H9 (cell line): ENCODE measurements around the gene ANKRD49. TPM values are rescaled to one million over a fixed set of nuclear protein-coding genes. Genes with fewer than 3 reads are reported as not detected.

Experiments
- DNase-seq: peaks from one replicate; pipeline ENCODE4 v3.0.0-alpha.2; 2017
- H2AFZ ChIP-seq: one replicate; pipeline ENCODE4 v1.6.1; 2013; ENCODE audit warnings: mild to moderate bottlenecking, low read length, control low read depth, moderate library complexity
- H2AK5ac ChIP-seq: 2 replicates; pipeline ENCODE4 v1.6.1; 2013; ENCODE audit warnings: low read length, control low read depth, mixed read lengths; ENCODE audit not compliant: insufficient read length
- H2BK120ac ChIP-seq: one replicate; pipeline ENCODE4 v1.6.1; 2013; ENCODE audit warnings: low read depth, mild to moderate bottlenecking, low read length, control low read depth, inconsistent platforms; ENCODE audit not compliant: poor library complexity, severe bottlenecking
- H2BK12ac ChIP-seq: 2 replicates; pipeline ENCODE4 v1.6.1; 2013; ENCODE audit warnings: low read length, control low read depth, mixed read lengths, low read depth; ENCODE audit not compliant: insufficient read length
- H2BK15ac ChIP-seq: 2 replicates; pipeline ENCODE4 v1.6.1; 2013; ENCODE audit warnings: low read depth, low read length, control low read depth
- H2BK20ac ChIP-seq: one replicate; pipeline ENCODE4 v1.6.1; 2013; ENCODE audit warnings: low read depth, mild to moderate bottlenecking, low read length, control low read depth, inconsistent platforms; ENCODE audit not compliant: poor library complexity, severe bottlenecking
- H2BK5ac ChIP-seq: 2 replicates; pipeline ENCODE4 v1.6.1; 2013; ENCODE audit warnings: low read length, control low read depth, mixed read lengths; ENCODE audit not compliant: insufficient read length
- H3K14ac ChIP-seq: 2 replicates; pipeline ENCODE4 v1.6.1; 2013; ENCODE audit warnings: low read length, control low read depth; ENCODE audit not compliant: insufficient read depth
- H3K18ac ChIP-seq: 2 replicates; pipeline ENCODE4 v1.6.1; 2013; ENCODE audit warnings: low read depth, mild to moderate bottlenecking, mixed read lengths, low read length, control low read depth; ENCODE audit not compliant: insufficient read length
- H3K23ac ChIP-seq: 2 replicates; pipeline ENCODE4 v1.6.1; 2013; ENCODE audit warnings: low read length, control low read depth, mixed read lengths, low read depth; ENCODE audit not compliant: insufficient read length
- H3K23me2 ChIP-seq: 2 replicates; pipeline ENCODE4 v1.6.1; 2013; ENCODE audit warnings: low read depth, mild to moderate bottlenecking, mixed read lengths, low read length, control low read depth; ENCODE audit not compliant: insufficient read length, poor library complexity, severe bottlenecking
- H3K27ac ChIP-seq: 2 replicates; pipeline ENCODE4 v1.5.1; 2013; ENCODE audit warnings: low read length, control low read depth, mixed read lengths, low read depth; ENCODE audit not compliant: insufficient read length
- H3K27me3 ChIP-seq: 2 replicates; pipeline ENCODE4 v1.6.1; 2013; ENCODE audit warnings: low read length, control low read depth, inconsistent platforms; ENCODE audit not compliant: insufficient read depth
- H3K4ac ChIP-seq: 2 replicates; pipeline ENCODE4 v1.6.1; 2013; ENCODE audit warnings: low read depth, mild to moderate bottlenecking, control low read depth, inconsistent platforms, low read length, moderate library complexity
- H3K4me1 ChIP-seq: 2 replicates; pipeline ENCODE4 v1.6.1; 2013; ENCODE audit warnings: low read length, control low read depth, inconsistent platforms; ENCODE audit not compliant: insufficient read depth
- H3K4me2 ChIP-seq: 2 replicates; pipeline ENCODE4 v1.6.1; 2013; ENCODE audit warnings: low read length, control low read depth, mixed read lengths; ENCODE audit not compliant: insufficient read length, insufficient read depth
- H3K56ac ChIP-seq: 2 replicates; pipeline ENCODE4 v1.6.1; 2013; ENCODE audit warnings: low read depth, mild to moderate bottlenecking, mixed read lengths, low read length, control low read depth; ENCODE audit not compliant: insufficient read length
- H3K79me1 ChIP-seq: 2 replicates; pipeline ENCODE4 v1.6.1; 2013; ENCODE audit warnings: low read depth, mild to moderate bottlenecking, moderate library complexity, low read length, control low read depth, inconsistent platforms; ENCODE audit not compliant: insufficient read depth, poor library complexity, severe bottlenecking
- H3K79me2 ChIP-seq: 2 replicates; pipeline ENCODE4 v1.6.1; 2013; ENCODE audit warnings: low read length, control low read depth, inconsistent platforms; ENCODE audit not compliant: insufficient read depth
- H3K9ac ChIP-seq: 2 replicates; pipeline ENCODE4 v1.6.1; 2013; ENCODE audit warnings: low read length, control low read depth, mixed read lengths; ENCODE audit not compliant: insufficient read length; ENCODE audit errors: extremely low read depth
- H3K9me3 ChIP-seq: one replicate; pipeline ENCODE4 v1.6.1; 2013; ENCODE audit warnings: low read depth, low read length, inconsistent platforms; ENCODE audit not compliant: control insufficient read depth
- H3T11ph ChIP-seq: one replicate; pipeline ENCODE4 v1.6.1; 2013; ENCODE audit warnings: mild to moderate bottlenecking, low read length, control low read depth, inconsistent platforms
- H4K20me1 ChIP-seq: one replicate; pipeline ENCODE4 v1.6.1; 2013; ENCODE audit not compliant: control insufficient read depth, insufficient read length, insufficient read depth
- H4K5ac ChIP-seq: 2 replicates; pipeline ENCODE4 v1.6.1; 2013; ENCODE audit warnings: low read depth, mild to moderate bottlenecking, mixed read lengths, low read length, control low read depth; ENCODE audit not compliant: insufficient read length
- H4K8ac ChIP-seq: replicated peaks from 2 replicates; pipeline ENCODE4 v1.6.1; 2013; ENCODE audit warnings: low read length, control low read depth, mixed read lengths, low read depth; ENCODE audit not compliant: insufficient read length
- H4K91ac ChIP-seq: 2 replicates; pipeline ENCODE4 v1.6.1; 2013; ENCODE audit warnings: low read depth, mild to moderate bottlenecking, moderate library complexity, mixed read lengths, low read length, control low read depth; ENCODE audit not compliant: insufficient read length
- H3K27ac Mint-ChIP-seq, 3 experiments: 2 replicates in 2 of 3; 3 replicates in 1 of 3; pipeline ENCODE4 v1.8.0; 2020 to 2021; ENCODE audit warnings: mixed read lengths in 3 of 3, mild to moderate bottlenecking in 1 of 3, moderate library complexity in 1 of 3
- H3K27me3 Mint-ChIP-seq: 2 replicates; pipeline ENCODE4 v1.8.0; 2021; ENCODE audit warnings: low read depth, mild to moderate bottlenecking, moderate library complexity, mixed read lengths
- H3K36me3 Mint-ChIP-seq, 3 experiments: 2 replicates in 2 of 3; 3 replicates in 1 of 3; pipeline ENCODE4 v1.8.0; 2020 to 2021; ENCODE audit warnings: low read depth in 3 of 3, mixed read lengths in 3 of 3; ENCODE audit not compliant: insufficient read depth in 1 of 3
- H3K4me1 Mint-ChIP-seq, 2 experiments: 2 replicates each; pipeline ENCODE4 v1.8.0; 2020; ENCODE audit warnings: mixed read lengths in 2 of 2
- H3K4me3 Mint-ChIP-seq, 2 experiments: 2 replicates in 1 of 2; 3 replicates in 1 of 2; pipeline ENCODE4 v1.8.0; 2020 to 2021; ENCODE audit warnings: mild to moderate bottlenecking in 2 of 2, mixed read lengths in 2 of 2, moderate library complexity in 1 of 2
- H3K9me3 Mint-ChIP-seq, 2 experiments: 2 replicates in 1 of 2; 3 replicates in 1 of 2; pipeline ENCODE4 v1.8.0; 2020; ENCODE audit warnings: mild to moderate bottlenecking in 2 of 2, mixed read lengths in 2 of 2, moderate library complexity in 1 of 2
- CTCF ChIP-seq: fragments of 200-600 bp; sonication (generic); conservative IDR thresholded peaks from 3 replicates; pipeline ENCODE4 v1.8.0; 2021; ENCODE audit warnings: antibody characterized with exemption, mild to moderate bottlenecking
- WGBS: extraction: QIAGEN DNeasy Blood & Tissue Kit; methylation state at CpG from one replicate; pipeline ENCODE4 v1.1.7; 2013; ENCODE audit warnings: missing lambda C conversion rate, low lambda C conversion rate, mixed read lengths; ENCODE audit not compliant: insufficient read length; ENCODE audit errors: extremely low coverage; 5-methylcytosine and 5-hydroxymethylcytosine counted together
- total RNA-seq: library from RNA; stranded (reverse); gene quantifications from 2 replicates; pipeline ENCODE4 v1.2.1, GENCODE V29; 2021

ANKRD49 gene
- total RNA-seq, 1 experiment from 2014 or later: 13.8 TPM

DNA sequence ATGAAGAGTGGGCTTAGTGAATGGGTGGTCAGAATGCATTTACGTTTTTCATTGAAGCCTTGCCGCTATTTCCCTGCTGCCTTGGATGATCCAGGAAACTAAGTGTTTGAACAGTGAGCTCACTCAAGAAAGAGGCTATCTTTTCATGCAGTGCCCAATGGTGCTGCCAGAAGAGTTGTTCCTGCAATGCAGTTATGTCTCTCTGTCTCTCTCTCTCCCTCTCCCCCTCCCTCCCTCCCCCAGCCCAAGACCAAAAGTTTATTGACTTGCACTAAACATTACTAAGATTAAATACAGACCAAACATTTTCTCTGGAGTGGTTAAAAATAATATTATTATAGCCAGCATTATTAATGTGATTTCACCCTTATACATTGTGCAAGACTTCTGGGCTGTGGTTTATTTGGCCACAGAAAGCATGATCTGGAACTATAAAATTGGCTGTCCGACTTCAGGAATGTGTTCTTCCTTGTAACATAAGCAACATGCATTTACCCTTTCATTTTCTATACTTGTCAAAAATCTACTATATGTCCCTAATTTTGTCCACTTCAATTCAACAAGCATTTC lies 43.3 kb downstream of the ANKRD49 start:
- DNase-seq: no peak
- Histone ChIP-seq H3K23ac (no peak overlapping the region), H4K20me1 (no peaks in the 10 kb centered on the region), H3K79me1 (no peaks in the 10 kb centered on the region), H2AK5ac (no peak overlapping the region), H2AFZ (no peak overlapping the region), H2BK120ac (no peak overlapping the region), H2BK12ac (no peak overlapping the region), H3K27ac (no peak overlapping the region), H3T11ph (no peak overlapping the region), H3K4me2 (no peak overlapping the region), H3K14ac (no peak overlapping the region), H2BK15ac (no peak overlapping the region), H3K4me1 (no peaks in the 10 kb centered on the region), H3K56ac (no peak overlapping the region), H3K23me2 (no peaks in the 10 kb centered on the region), H3K18ac (no peak overlapping the region), H3K4ac (no peak overlapping the region), H4K8ac (no peak overlapping the region), H3K27me3 (no peaks in the 10 kb centered on the region), H2BK5ac (no peak overlapping the region), H3K9ac (no peak overlapping the region), H3K9me3 (no peaks in the 10 kb centered on the region), H4K91ac (no peak overlapping the region), H3K79me2 (no peaks in the 10 kb centered on the region), H4K5ac (no peak overlapping the region), H2BK20ac (no peak overlapping the region)
- no peaks in the 10 kb centered on the region for H3K36me3 Mint-ChIP-seq
- peaks cover 0 to 3% of the 10 kb centered on the region in 2 experiments; a peak in 2 of 4 replicates for H3K4me1 Mint-ChIP-seq
- H3K27ac Mint-ChIP-seq: no peak overlapping the region
- no peaks in the 10 kb centered on the region for H3K9me3 Mint-ChIP-seq
- whole genome bisulfite sequencing: no CpG with 5 or more reads among the region's 3 CpGs
- no peak for TF ChIP-seq CTCF
- H3K27me3 Mint-ChIP-seq: peaks cover 5% of the 10 kb centered on the region
- H3K4me3 Mint-ChIP-seq: no peak overlapping the region
